OCI-LY7 (cell line): ENCODE data around the gene ATP2A3. TPM values are rescaled to one million over a fixed set of nuclear protein-coding genes. Genes with fewer than 3 reads are reported as not detected.

Experiments
- BruUV-seq: library from RNA; stranded (reverse); fragments of 400-500 nt; replicated peaks from 2 replicates; lab custom pipeline; 2021; lab: Mats Ljungman, UMichigan
- CTCF ChIA-PET: fragments of 300-600 bp; sonication (Branson Sonifier 250); formaldehyde crosslinking; loops from one replicate; lab custom pipeline; 2022; ENCODE audit warnings: antibody characterized with exemption; ENCODE audit not compliant: unreplicated experiment; lab: Charles Lee
- POLR2A ChIA-PET: fragments of 300-600 bp; sonication (Branson Sonifier 250); formaldehyde crosslinking; loops from one replicate; lab custom pipeline; 2022; ENCODE audit warnings: antibody characterized with exemption; lab: Charles Lee
- DNase-seq: peaks from one replicate; pipeline ENCODE4 v3.0.0-alpha.2; 2015; ENCODE audit warnings: low spot score
- H2AFZ ChIP-seq: fragments of 200-600 bp; sonication (generic), shearing (Covaris generic); 2 replicates; pipeline ENCODE4 v1.6.1; 2014; ENCODE audit warnings: mild to moderate bottlenecking, antibody characterized with exemption, low read length, moderate library complexity
- H3K27ac ChIP-seq: fragments of 200-600 bp; sonication (generic); 2 replicates; pipeline ENCODE4 v1.5.1; 2014; ENCODE audit warnings: mixed run types, low read depth, mild to moderate bottlenecking, moderate library complexity, low read length, inconsistent platforms; ENCODE audit not compliant: poor library complexity, severe bottlenecking
- H3K36me3 ChIP-seq: fragments of 200-600 bp; sonication (generic); 2 replicates; pipeline ENCODE4 v1.6.1; 2014; ENCODE audit warnings: mild to moderate bottlenecking, antibody characterized with exemption, low read length, moderate library complexity, mixed read lengths; ENCODE audit not compliant: insufficient read depth
- H3K4me1 ChIP-seq: fragments of 200-600 bp; sonication (generic); 2 replicates; pipeline ENCODE4 v1.5.1; 2014; ENCODE audit warnings: mild to moderate bottlenecking, low read length; ENCODE audit not compliant: insufficient read depth, poor library complexity, severe bottlenecking
- H3K4me2 ChIP-seq: fragments of 200-600 bp; sonication (generic); 2 replicates; pipeline ENCODE4 v1.6.1; 2014; ENCODE audit warnings: mild to moderate bottlenecking, low read length
- H3K4me3 ChIP-seq: fragments of 200-600 bp; sonication (generic); 2 replicates; pipeline ENCODE4 v1.5.1; 2014; ENCODE audit warnings: mild to moderate bottlenecking, low read depth, low read length; ENCODE audit not compliant: poor library complexity, severe bottlenecking
- H3K79me2 ChIP-seq: fragments of 200-600 bp; sonication (generic); 2 replicates; pipeline ENCODE4 v1.6.1; 2016; ENCODE audit warnings: low read depth, mild to moderate bottlenecking, low read length, moderate library complexity, mixed read lengths; ENCODE audit not compliant: insufficient read depth
- H3K9me2 ChIP-seq: fragments of 200-600 bp; sonication (generic); 2 replicates; pipeline ENCODE4 v1.6.1; 2016; ENCODE audit warnings: mild to moderate bottlenecking, low read length, mixed read lengths; ENCODE audit not compliant: insufficient read depth
- H3K9me3 ChIP-seq: fragments of 200-600 bp; sonication (generic); 2 replicates; pipeline ENCODE4 v1.6.1; 2014; ENCODE audit warnings: mild to moderate bottlenecking, mixed run types, low read length, mixed read lengths
- H4K20me1 ChIP-seq: fragments of 200-600 bp; sonication (generic); 2 replicates; pipeline ENCODE4 v1.6.1; 2014; ENCODE audit warnings: mild to moderate bottlenecking, antibody characterized with exemption, low read length, moderate library complexity, mixed read lengths; ENCODE audit not compliant: insufficient read depth
- EZH2phosphoT487 ChIP-seq: fragments of 200-600 bp; sonication (generic); IDR thresholded peaks from 2 replicates; pipeline ENCODE4 v1.6.1; 2018; ENCODE audit warnings: low read depth, borderline replicate concordance, mild to moderate bottlenecking, mixed run types, antibody characterized with exemption, low read length, moderate library complexity, mixed read lengths
- intact Hi-C: fragments of 100-400 bp; cut with micrococcal nuclease; formaldehyde crosslinking; loops from one replicate; pipeline ENCODE4 v1.10.0; 2022; ENCODE audit not compliant: unreplicated experiment
- total RNA-seq, 2 experiments: library from RNA; depleted of rRNA in 1 of 2; stranded (reverse); fragments of >200 nt in 1 of 2; shearing (Covaris generic) in 1 of 2; gene quantifications; 2 replicates each; pipeline ENCODE4 v1.2.3, GENCODE V29; 2014 to 2022
- TF ChIP-seq, protein P1 (sequence below): fragments of 200-600 bp; sonication (generic); conservative IDR thresholded peaks from 2 replicates; pipeline ENCODE4 v1.5.1; 2014; ENCODE audit warnings: mild to moderate bottlenecking, antibody characterized with exemption, low read length, moderate library complexity, mixed read lengths

Gene ATP2A3
- total RNA-seq, 2 experiments from 2014 or later: 108 to 353 TPM

GRCh38 chr17:3926860-3927627, 37.2 kb downstream of the ATP2A3 start:
- ChIA-PET CTCF (no interaction called here), POLR2A (interaction anchor here (0.7 kb wide), 1 partner anchor 33 kb away, joined by 3 read pairs; no protein-coding TSS in a partner anchor)
- Histone ChIP-seq H3K27ac (no peak overlapping the region), H3K79me2 (no peaks in the 10 kb centered on the region), H3K4me3 (no peak overlapping the region), H3K36me3 (peaks cover 83% of the 10 kb centered on the region), H3K9me3 (no peaks in the 10 kb centered on the region), H3K4me2 (no peak overlapping the region), H3K9me2 (no peaks in the 10 kb centered on the region), H2AFZ (no peak overlapping the region), H4K20me1 (no peaks in the 10 kb centered on the region), H3K4me1 (peaks cover 14% of the 10 kb centered on the region)
- no peak for DNase-seq
- intact Hi-C loops: no loop called here
- no TSS peak for BruUV-seq
- TF ChIP-seq, protein P1, sequence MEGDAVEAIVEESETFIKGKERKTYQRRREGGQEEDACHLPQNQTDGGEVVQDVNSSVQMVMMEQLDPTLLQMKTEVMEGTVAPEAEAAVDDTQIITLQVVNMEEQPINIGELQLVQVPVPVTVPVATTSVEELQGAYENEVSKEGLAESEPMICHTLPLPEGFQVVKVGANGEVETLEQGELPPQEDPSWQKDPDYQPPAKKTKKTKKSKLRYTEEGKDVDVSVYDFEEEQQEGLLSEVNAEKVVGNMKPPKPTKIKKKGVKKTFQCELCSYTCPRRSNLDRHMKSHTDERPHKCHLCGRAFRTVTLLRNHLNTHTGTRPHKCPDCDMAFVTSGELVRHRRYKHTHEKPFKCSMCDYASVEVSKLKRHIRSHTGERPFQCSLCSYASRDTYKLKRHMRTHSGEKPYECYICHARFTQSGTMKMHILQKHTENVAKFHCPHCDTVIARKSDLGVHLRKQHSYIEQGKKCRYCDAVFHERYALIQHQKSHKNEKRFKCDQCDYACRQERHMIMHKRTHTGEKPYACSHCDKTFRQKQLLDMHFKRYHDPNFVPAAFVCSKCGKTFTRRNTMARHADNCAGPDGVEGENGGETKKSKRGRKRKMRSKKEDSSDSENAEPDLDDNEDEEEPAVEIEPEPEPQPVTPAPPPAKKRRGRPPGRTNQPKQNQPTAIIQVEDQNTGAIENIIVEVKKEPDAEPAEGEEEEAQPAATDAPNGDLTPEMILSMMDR: no peak
- no peak for TF ChIP-seq EZH2phosphoT487

DNA sequence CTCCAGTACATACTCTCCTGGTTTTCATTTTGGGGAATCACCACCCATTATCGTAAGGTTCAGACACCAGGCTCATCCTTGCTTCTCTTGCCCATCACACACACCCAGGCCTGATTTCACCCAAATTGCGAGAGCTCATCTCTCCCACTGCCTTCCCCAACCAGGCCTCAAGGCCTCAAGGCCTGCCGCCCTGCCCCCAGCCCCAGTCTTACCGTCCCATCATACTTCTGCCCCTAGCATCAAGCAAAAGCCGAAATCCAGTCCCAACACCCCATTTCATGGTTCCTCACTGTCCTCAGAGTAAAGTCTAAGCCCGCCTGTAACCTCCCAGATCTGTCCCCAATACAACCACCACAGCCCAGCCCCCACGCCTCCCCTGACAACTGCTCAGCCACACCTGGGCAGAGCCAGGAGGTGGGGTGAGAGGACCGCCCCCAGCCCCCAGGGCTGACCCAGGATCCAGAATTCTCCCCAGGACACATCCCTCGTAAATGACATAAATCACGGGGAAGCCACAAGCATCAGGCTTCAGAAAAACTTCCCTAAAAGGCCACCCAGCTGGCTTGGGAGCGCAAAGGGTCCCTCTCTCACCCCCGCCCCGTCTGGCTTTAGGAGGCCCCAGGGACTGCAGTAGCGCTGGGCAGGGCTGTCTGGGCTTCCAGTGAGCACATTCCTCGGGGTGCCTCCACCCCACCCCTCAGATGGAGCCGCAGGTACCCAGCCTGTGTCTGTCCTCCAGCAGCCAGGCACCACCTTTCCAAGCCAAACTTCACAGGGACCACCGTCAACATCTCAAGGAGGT, 38.4 kb downstream of the ATP2A3 start:
- intact Hi-C loops: no loop called here
- POLR2A ChIA-PET: interaction anchor here (0.7 kb wide), 2 partner anchors 34 to 60 kb away, joined by 3 read pairs; no protein-coding TSS in a partner anchor
- BruUV-seq: no TSS peak

More for the DNA sequence above, 38.4 kb downstream of the ATP2A3 start:
- H3K36me3 ChIP-seq: peaks cover 71% of the 10 kb centered on the region
- CTCF ChIA-PET: no interaction called here
- H3K4me1 ChIP-seq: peaks cover 22% of the 10 kb centered on the region
- H3K9me2 ChIP-seq: no peaks in the 10 kb centered on the region
- H3K27ac ChIP-seq: no peak overlapping the region
- no peaks in the 10 kb centered on the region for H4K20me1 ChIP-seq
- no peaks in the 10 kb centered on the region for H3K9me3 ChIP-seq
- H2AFZ ChIP-seq: no peak overlapping the region
- H3K79me2 ChIP-seq: no peaks in the 10 kb centered on the region
- H3K4me2 ChIP-seq: no peak overlapping the region
- no peak for DNase-seq
- TF ChIP-seq, protein P1: no peak
- TF ChIP-seq EZH2phosphoT487: no peak
- H3K4me3 ChIP-seq: no peak overlapping the region
